SU-DHL-6 (cell line): ENCODE results near the gene P4HTM.

Experiments used
- H2AFZ ChIP-seq: fragments of 200-600 bp; sonication (generic); 2 replicates; pipeline ENCODE4 v1.6.1; 2014; ENCODE audit warnings: low read depth, mild to moderate bottlenecking, moderate library complexity, mixed read lengths, antibody characterized with exemption, low read length; ENCODE audit not compliant: severe bottlenecking
- H3F3A ChIP-seq: fragments of 200-600 bp; shearing (Covaris generic); 2 replicates; pipeline ENCODE4 v1.6.0; 2016; ENCODE audit warnings: antibody characterized with exemption, mild to moderate bottlenecking; ENCODE audit not compliant: insufficient read depth
- H3K27ac ChIP-seq: fragments of 200-600 bp; sonication (generic); 2 replicates; pipeline ENCODE4 v1.5.1; 2016; ENCODE audit warnings: low read depth, mild to moderate bottlenecking, low read length, moderate library complexity, mixed read lengths
- H3K27me3 ChIP-seq: fragments of 200-600 bp; sonication (generic), shearing (Covaris generic); 2 replicates; pipeline ENCODE4 v1.6.0; 2014; ENCODE audit warnings: mild to moderate bottlenecking, low read length
- H3K36me3 ChIP-seq: fragments of 200-600 bp; sonication (generic); 2 replicates; pipeline ENCODE4 v1.6.1; 2014; ENCODE audit warnings: mild to moderate bottlenecking, low read length, mixed read lengths
- H3K4me2 ChIP-seq: fragments of 300-600, 200-600 bp; shearing (Covaris generic), sonication (generic); 2 replicates; pipeline ENCODE4 v1.6.0; 2014; ENCODE audit warnings: low read length, low read depth, mild to moderate bottlenecking; ENCODE audit not compliant: poor library complexity, severe bottlenecking
- H3K4me3 ChIP-seq: fragments of 200-600 bp; sonication (generic); 2 replicates; pipeline ENCODE4 v1.5.1; 2014; ENCODE audit warnings: antibody characterized with exemption, low read length, mild to moderate bottlenecking, mixed read lengths; ENCODE audit not compliant: insufficient read depth, poor library complexity, severe bottlenecking
- H3K79me2 ChIP-seq: fragments of 200-600 bp; sonication (generic); 2 replicates; pipeline ENCODE4 v1.6.1; 2014; ENCODE audit warnings: mild to moderate bottlenecking, low read length, moderate library complexity; ENCODE audit not compliant: insufficient read depth
- H3K9ac ChIP-seq: fragments of 200-600 bp; sonication (generic); 2 replicates; pipeline ENCODE4 v1.7.0; 2014; ENCODE audit warnings: mild to moderate bottlenecking, low read length
- H3K9me2 ChIP-seq: fragments of 200-600 bp; sonication (generic); replicated peaks from 2 replicates; pipeline ENCODE4 v1.6.1; 2014; ENCODE audit warnings: low read length; ENCODE audit not compliant: insufficient read depth
- H3K9me3 ChIP-seq: fragments of 200-600 bp; sonication (generic); 2 replicates; pipeline ENCODE4 v1.6.1; 2014; ENCODE audit warnings: low read length, mixed read lengths; ENCODE audit not compliant: insufficient read depth
- H4K20me1 ChIP-seq: fragments of 200-600 bp; sonication (generic); 2 replicates; pipeline ENCODE4 v1.6.1; 2014; ENCODE audit warnings: low read depth, mild to moderate bottlenecking, antibody characterized with exemption, low read length, moderate library complexity, mixed read lengths
- EZH2phosphoT487 ChIP-seq: fragments of 200-600 bp; sonication (generic), shearing (Covaris generic); conservative IDR thresholded peaks from 2 replicates; pipeline ENCODE4 v1.6.1; 2018; ENCODE audit warnings: mild to moderate bottlenecking, antibody characterized with exemption, low read length, moderate library complexity, mixed read lengths
- TF ChIP-seq, protein P1 (sequence below): fragments of 200-600 bp; sonication (generic); IDR thresholded peaks from one replicate; pipeline ENCODE4 v1.5.1; 2017; ENCODE audit warnings: antibody characterized with exemption, mild to moderate bottlenecking, low read length, moderate library complexity; ENCODE audit not compliant: insufficient read depth, poor library complexity, severe bottlenecking

P4HTM gene

DNA sequence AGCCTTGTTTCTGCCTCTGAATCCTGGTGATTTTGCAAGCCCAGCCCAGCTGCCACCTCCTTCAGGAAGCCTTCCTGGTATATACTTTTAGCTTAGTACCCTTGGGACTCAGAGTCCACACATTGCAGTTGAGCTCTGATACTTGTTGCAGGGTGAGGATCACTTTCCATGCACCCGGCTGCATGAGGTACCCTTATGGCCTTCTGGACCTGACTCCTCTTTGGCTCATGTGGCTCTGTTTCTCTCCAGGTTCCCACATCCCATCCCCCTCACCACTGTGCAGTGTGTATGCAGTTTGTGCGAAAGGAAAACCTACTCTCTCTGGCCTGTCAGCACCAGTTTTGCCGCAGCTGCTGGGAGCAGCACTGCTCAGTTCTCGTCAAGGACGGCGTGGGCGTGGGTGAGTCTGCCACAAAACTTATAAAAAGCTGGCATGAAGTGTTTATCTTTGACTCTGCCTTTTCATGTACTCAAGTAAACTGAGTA is 23.1 kb upstream of the P4HTM start:
- no peaks in the 10 kb centered on the region for H3K9me3 ChIP-seq
- H3K27me3 ChIP-seq = no peaks in the 10 kb centered on the region
- H3K27ac ChIP-seq = no peak overlapping the region
- no peaks in the 10 kb centered on the region for H3K79me2 ChIP-seq
- H3K4me3 ChIP-seq = no peak overlapping the region
- H3K9ac ChIP-seq = no peak overlapping the region
- H2AFZ ChIP-seq = no peak overlapping the region
- no peaks in the 10 kb centered on the region for H4K20me1 ChIP-seq
- peaks cover 11% of the 10 kb centered on the region; the same call in 1 of the 2 replicates for H3K36me3 ChIP-seq
- no peaks in the 10 kb centered on the region for H3F3A ChIP-seq
- no peaks in the 10 kb centered on the region for H3K9me2 ChIP-seq
- TF ChIP-seq, protein P1, sequence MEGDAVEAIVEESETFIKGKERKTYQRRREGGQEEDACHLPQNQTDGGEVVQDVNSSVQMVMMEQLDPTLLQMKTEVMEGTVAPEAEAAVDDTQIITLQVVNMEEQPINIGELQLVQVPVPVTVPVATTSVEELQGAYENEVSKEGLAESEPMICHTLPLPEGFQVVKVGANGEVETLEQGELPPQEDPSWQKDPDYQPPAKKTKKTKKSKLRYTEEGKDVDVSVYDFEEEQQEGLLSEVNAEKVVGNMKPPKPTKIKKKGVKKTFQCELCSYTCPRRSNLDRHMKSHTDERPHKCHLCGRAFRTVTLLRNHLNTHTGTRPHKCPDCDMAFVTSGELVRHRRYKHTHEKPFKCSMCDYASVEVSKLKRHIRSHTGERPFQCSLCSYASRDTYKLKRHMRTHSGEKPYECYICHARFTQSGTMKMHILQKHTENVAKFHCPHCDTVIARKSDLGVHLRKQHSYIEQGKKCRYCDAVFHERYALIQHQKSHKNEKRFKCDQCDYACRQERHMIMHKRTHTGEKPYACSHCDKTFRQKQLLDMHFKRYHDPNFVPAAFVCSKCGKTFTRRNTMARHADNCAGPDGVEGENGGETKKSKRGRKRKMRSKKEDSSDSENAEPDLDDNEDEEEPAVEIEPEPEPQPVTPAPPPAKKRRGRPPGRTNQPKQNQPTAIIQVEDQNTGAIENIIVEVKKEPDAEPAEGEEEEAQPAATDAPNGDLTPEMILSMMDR = no peak
- no peak for TF ChIP-seq EZH2phosphoT487
- H3K4me2 ChIP-seq = no peak overlapping the region

DNA sequence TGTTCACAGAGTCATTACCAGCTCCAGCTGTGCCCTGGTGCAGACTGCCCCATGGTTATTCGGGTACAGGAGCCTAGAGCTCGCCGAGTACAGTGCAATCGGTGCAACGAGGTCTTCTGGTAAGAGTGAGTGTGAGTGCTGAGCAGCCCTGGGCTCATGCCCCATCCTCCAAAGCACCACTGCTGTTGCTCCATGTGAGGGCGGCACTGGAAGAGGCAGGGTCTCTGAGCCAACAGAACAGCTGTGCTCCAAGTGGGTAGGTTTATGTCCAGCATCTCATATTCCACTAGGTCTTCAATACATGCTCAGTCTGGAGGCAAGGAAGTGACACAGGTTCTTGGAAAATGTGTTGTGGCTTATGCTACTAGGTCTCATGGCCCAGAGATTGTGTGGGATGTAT is 19.5 kb upstream of the P4HTM start:
- Histone ChIP-seq H4K20me1 (no peaks in the 10 kb centered on the region), H3K4me2 (no peak overlapping the region), H3K27me3 (no peaks in the 10 kb centered on the region), H3K79me2 (no peaks in the 10 kb centered on the region), H3K9me2 (no peaks in the 10 kb centered on the region), H3K27ac (no peak overlapping the region), H3K9me3 (no peaks in the 10 kb centered on the region), H2AFZ (no peak overlapping the region), H3K4me3 (no peak overlapping the region), H3K36me3 (peaks cover 16% of the 10 kb centered on the region; the same call in 1 of the 2 replicates), H3F3A (no peaks in the 10 kb centered on the region), H3K9ac (no peak overlapping the region)
- TF ChIP-seq, protein P1 = no peak
- no peak for TF ChIP-seq EZH2phosphoT487

DNA sequence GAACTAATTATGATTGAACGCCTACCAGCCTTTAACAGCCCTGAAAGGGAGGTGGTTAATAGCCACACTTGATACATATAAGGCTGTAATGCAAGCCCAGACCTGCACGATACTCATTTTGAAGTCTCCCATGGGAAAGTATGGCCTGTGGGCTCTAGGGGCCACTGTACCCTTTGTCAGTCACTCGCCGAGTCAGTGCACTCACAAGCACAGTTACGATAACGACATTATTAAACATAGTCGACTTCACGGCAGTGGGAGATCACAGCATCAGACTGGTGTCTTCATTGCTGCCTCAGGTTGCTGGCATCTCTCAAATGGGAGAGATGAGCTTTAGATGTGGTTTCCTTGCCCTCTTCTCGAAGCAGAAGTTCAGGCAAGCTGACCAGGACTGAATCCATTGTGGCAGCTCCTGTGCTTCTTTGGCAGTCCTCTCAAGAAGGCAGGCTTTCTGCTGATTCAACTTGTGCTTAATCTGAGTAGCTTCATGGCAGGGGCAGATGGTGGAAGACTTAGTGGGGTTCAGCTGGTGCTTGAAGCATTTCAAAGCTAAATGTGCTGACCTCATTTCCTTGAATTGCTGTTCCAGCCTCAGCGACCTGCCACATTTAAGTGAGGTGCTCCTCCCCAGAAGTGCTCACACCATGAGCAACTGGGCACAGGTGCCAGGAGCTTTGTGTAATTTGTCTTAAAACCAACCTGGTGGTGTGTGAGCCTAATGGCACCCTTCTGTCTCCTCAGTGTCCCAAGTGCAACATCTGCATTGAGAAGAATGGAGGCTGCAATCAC is 15.8 kb upstream of the P4HTM start:
- Histone ChIP-seq H4K20me1 (no peaks in the 10 kb centered on the region), H3K4me3 (no peak overlapping the region), H3K9ac (no peak overlapping the region), H3K9me2 (no peaks in the 10 kb centered on the region), H3K79me2 (no peaks in the 10 kb centered on the region), H3F3A (no peaks in the 10 kb centered on the region), H3K9me3 (no peaks in the 10 kb centered on the region), H3K27me3 (no peaks in the 10 kb centered on the region), H2AFZ (no peak overlapping the region), H3K36me3 (peaks cover 13% of the 10 kb centered on the region), H3K4me2 (no peak overlapping the region), H3K27ac (no peak overlapping the region)
- no peak for TF ChIP-seq EZH2phosphoT487
- TF ChIP-seq, protein P1 = no peak
